Measurements from ENCODE around the gene ACTA1.
"Not testable (repeated sequence)": the region's sequence is repeated elsewhere in the genome, so short reads cannot be mapped to it uniquely, and the experiment has no call there.

ACTA1 gene

GRCh38 chr1:229407206-229408026, 26.5 kb downstream of the ACTA1 start:
- DNase-seq: peak; percentile 35

GRCh38 chr1:229406798-229407197, 27.1 kb downstream of the ACTA1 start:
- peak; percentile 75 for DNase-seq

GRCh38 chr1:229403573-229403972, 30.3 kb downstream of the ACTA1 start:
- DNase-seq: no peak

DNA sequence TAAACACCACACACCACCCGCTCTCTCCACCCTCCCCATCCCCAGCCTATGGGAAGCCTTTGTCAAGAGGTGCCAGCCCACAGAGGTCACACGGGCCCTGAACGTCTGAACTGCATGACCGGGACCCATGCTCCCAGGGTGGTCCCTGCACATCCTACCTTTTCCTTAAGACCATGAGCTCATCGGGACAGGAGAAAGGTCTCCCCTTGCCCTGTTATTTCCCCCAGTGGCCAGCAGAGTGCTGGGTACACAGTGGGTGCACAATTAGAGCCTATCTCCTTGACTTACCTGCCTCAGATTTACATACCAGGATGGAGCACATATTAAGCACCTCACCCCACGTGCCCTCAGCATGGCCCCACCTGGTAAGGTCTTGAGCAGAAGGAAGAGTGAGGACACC, 30.9 kb downstream of the ACTA1 start:
- DNase-seq: no peak

GRCh38 chr1:229402329-229402728, 31.6 kb downstream of the ACTA1 start:
- not testable (repeated sequence) for DNase-seq

GRCh38 chr1:229397762-229398161, 36.1 kb downstream of the ACTA1 start:
- DNase-seq: no peak

GRCh38 chr1:229396585-229397206, 37.2 kb downstream of the ACTA1 start:
- DNase-seq: no peak

- DNase-seq: not testable (repeated sequence)
These were observed 39.4 kb downstream of the ACTA1 start for GRCh38 chr1:229394517-229394916.

DNA sequence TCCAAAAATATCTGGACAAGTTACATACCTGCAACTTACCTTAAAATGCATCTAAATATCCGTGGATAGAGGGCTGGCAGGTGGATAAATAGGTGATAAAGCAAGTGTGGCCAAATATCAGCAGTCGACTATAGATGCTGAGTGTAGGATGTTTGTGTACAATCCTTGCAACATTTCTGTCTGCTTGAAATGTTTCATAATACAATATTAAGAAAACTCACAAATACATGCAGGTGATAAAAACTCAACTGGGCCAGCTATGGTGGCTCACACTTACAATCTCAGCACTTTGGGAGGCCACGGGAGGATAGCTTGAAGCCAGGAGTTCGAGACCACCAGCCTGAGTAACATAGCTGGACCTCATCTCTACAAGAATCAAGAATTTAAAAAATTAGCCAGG, 41.0 kb downstream of the ACTA1 start:
- DNase-seq: no peak

GRCh38 chr1:229390130-229390529, 43.8 kb downstream of the ACTA1 start:
- DNase-seq: no peak

DNA sequence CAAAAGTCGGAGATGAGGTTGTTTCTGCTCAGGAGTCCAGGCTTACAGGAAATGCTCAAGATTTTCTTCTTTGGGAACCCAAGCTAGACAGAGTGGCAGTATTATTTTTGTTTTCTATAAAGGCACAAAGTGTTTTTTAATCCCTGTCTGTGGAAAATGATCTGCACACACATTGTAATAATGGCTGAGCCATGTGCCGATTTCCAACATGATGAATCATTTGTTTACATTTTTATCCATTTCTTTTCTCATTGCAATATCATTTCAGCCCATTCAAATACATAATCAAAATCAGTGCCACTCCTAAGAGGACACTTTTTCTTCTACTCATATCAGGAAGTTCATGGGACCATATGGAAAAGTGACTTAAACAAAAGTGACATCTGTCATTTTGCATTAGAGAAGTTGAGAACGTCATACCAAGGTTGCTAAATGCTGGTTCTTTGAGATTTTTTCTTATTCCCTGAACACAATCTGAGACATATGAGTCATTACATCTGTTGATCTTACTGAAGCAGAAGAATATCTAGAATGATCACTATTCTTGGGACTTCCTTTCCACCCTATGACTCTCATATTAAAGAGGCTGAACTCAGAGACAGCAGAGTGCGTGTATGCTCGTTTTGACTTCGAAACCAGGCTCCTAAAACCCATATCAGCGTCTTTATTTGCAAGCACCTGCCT, 44.9 kb downstream of the ACTA1 start:
- peak; percentile 75 for DNase-seq

- DNase-seq: no peak
These were observed 47.9 kb downstream of the ACTA1 start for GRCh38 chr1:229385853-229386456.

DNA sequence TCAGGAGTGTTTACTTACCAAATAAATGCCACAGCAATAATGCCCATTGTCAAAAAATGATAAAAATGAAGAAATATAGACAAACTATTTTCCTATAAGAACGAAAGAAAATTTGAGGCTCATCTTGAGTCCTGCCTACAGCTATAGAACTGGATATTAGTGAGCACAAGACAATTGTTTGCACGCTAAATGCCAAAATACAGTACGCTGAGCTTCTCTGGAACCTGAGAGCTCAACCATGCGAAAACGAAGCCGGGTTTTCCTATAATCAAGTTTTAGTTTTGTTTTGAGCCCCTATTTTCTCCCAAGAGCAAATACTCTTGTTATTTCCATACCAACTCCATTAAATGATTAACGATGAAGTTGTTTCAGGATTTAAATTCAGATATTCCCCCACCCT, 49.1 kb downstream of the ACTA1 start:
- no peak for DNase-seq

DNA sequence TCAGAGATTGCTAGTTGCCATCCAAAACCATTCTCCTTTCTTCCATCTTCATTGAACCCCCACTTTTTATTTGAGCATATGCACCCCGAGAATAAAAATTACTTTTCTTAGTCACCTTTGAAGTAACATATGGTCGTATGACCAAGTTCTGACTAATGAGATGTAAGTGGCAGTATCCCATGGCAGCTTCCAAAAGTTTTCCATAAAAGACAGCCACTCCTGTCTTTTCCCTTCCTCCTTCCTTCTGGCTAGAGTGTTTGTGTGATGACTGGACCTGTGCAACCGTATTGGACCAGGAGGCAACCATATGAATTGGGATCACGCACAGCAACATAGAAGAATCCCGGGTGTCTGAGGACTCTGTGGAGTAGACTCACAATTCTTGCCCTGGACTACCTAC, 49.9 kb downstream of the ACTA1 start:
- no peak for DNase-seq

DNA sequence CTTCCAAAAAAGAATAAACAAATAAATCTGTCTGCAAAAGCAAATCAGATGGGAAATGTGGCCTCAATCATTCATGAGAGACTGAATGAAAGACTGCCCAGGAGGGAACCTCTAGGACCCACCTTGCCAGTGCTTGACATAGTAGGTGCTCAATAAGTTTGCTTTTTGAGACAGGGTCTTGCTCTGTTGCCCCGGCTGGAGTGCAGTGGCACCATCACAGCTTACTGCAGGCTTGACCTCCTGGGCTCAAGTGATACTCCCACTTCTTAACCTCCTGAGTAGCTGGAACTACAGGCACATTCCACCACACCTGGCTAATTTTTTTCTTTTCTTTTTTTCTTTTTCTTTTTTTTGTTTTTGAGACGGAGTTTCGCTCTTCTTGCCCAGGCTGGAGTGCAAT, 50.7 kb downstream of the ACTA1 start:
- DNase-seq: no peak
